Right hindlimb (tissue), 1 donor: ENCODE data around the gene CHRDL1.
"Not testable (repeated sequence)": the region's sequence is repeated elsewhere in the genome, so short reads cannot be mapped to it uniquely, and the experiment has no call there.

Experiments
- DNase-seq: peaks from one replicate; pipeline ENCODE4 v3.0.0-alpha.2; 2018

CHRDL1 gene

GRCh38 chrX:110654280-110654679, 141.3 kb downstream of the CHRDL1 start:
- not testable (repeated sequence) for DNase-seq

- DNase-seq, result no peak
Measured at GRCh38 chrX:110646386-110646785, 149.2 kb downstream of the CHRDL1 start.
